GM18520 (cell line): ENCODE measurements around the gene PRTN3.
"Not testable (repeated sequence)": the region's sequence is repeated elsewhere in the genome, so short reads cannot be mapped to it uniquely, and the experiment has no call there.

Experiments used
- ATAC-seq: cut with Tn5 transposase; IDR thresholded peaks from one replicate; pipeline ENCODE4 v1.9.1; 2021; ENCODE audit not compliant: unreplicated experiment

Gene PRTN3

GRCh38 chr19:815079-815774 lies 25.6 kb upstream of the PRTN3 start:
- ATAC-seq: no peak

- ATAC-seq: no peak
Measured at GRCh38 chr19:815775-816499, 24.9 kb upstream of the PRTN3 start.

- ATAC-seq: no peak
Measured at GRCh38 chr19:816500-816857, 24.3 kb upstream of the PRTN3 start.

- ATAC-seq: not testable (repeated sequence)
Measured at GRCh38 chr19:820212-820611, 20.6 kb upstream of the PRTN3 start.

- ATAC-seq: no peak
Measured at GRCh38 chr19:821231-821824, 19.5 kb upstream of the PRTN3 start.

- ATAC-seq: no peak
Measured at GRCh38 chr19:821825-822503, 18.8 kb upstream of the PRTN3 start, which contains the start of gene PLPPR3. Gene PLPPR3, minus strand, starts transcription at chr19:821955. Its CDS starts 396 bp downstream, at chr19:821559.

- ATAC-seq: no peak
Measured at GRCh38 chr19:823565-824121, 17.2 kb upstream of the PRTN3 start.

GRCh38 chr19:824885-825284 lies 15.9 kb upstream of the PRTN3 start:
- no peak for ATAC-seq

- no peak for ATAC-seq
Measured at GRCh38 chr19:825897-826644, 14.7 kb upstream of the PRTN3 start.

- no peak for ATAC-seq
Measured at GRCh38 chr19:827314-827709, 13.5 kb upstream of the PRTN3 start.

- ATAC-seq: no peak
Measured at GRCh38 chr19:827710-828321, 13.0 kb upstream of the PRTN3 start, which contains the start of gene AZU1. Gene AZU1, plus strand, starts transcription at chr19:827837. Its CDS starts 10 bp downstream, at chr19:827847.

GRCh38 chr19:829129-829758 lies 11.6 kb upstream of the PRTN3 start:
- no peak for ATAC-seq

- no peak for ATAC-seq
Measured at GRCh38 chr19:831407-832369, 9.1 kb upstream of the PRTN3 start.

GRCh38 chr19:834216-834615 lies 6.6 kb upstream of the PRTN3 start:
- no peak for ATAC-seq

- ATAC-seq: no peak
Measured at GRCh38 chr19:835210-835810, 5.5 kb upstream of the PRTN3 start.

GRCh38 chr19:842802-843179 lies 2.0 kb downstream of the PRTN3 start:
- ATAC-seq: not testable (repeated sequence)

- no peak for ATAC-seq
Measured at GRCh38 chr19:843180-843835, 2.5 kb downstream of the PRTN3 start.
